ENCODE measurements around the gene BAZ2B.

DNA sequence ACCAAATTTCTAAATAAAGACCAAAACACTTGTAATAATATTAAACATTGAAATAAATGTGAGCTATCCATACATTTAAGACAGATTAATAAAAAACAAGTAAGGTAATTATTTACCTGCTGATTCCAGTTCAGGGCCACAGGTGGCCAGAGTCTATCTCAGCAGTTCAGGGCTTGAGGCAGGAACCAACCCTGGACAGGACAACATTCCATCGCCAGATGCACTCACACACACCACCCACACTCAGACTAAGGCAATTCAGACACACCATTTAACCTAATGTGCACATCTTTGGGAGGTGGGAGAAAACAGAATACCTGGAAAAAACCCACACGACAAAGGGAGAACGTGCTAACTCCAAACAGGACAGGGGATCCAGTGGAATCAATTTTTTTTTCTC lies 315.8 kb downstream of the BAZ2B start:
- TF ChIP-seq IRF2 (CRISPR knock-in tag; IDR thresholded peaks at IDR 0.05; ENCODE audit: borderline replicate concordance, low read depth) (no peak), ESRRA (CRISPR knock-in tag; IDR thresholded peaks at IDR 0.05; ENCODE audit: borderline replicate concordance) (no peak), NR3C1 (CRISPR knock-in tag; conservative IDR thresholded peaks at IDR 0.05; ENCODE audit: low read depth) (no peak), GABPB1 (CRISPR knock-in tag; IDR thresholded peaks at IDR 0.05) (no peak), CREB1 (CRISPR knock-in tag; IDR thresholded peaks at IDR 0.05) (no peak), JUN (CRISPR knock-in tag; IDR thresholded peaks at IDR 0.05) (no peak), ZBTB21 (CRISPR knock-in tag; IDR thresholded peaks at IDR 0.05; ENCODE audit: borderline replicate concordance) (no peak), SP1 (CRISPR knock-in tag; conservative IDR thresholded peaks at IDR 0.05) (no peak), ATF1 (CRISPR knock-in tag; IDR thresholded peaks at IDR 0.05) (no peak), ZNF263 (CRISPR knock-in tag; IDR thresholded peaks at IDR 0.05; ENCODE audit: low read depth) (no peak)
- TF ChIP-seq, protein P1, sequence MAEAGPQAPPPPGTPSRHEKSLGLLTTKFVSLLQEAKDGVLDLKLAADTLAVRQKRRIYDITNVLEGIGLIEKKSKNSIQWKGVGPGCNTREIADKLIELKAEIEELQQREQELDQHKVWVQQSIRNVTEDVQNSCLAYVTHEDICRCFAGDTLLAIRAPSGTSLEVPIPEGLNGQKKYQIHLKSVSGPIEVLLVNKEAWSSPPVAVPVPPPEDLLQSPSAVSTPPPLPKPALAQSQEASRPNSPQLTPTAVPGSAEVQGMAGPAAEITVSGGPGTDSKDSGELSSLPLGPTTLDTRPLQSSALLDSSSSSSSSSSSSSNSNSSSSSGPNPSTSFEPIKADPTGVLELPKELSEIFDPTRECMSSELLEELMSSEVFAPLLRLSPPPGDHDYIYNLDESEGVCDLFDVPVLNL (CRISPR knock-in tag; IDR thresholded peaks at IDR 0.05; ENCODE audit: borderline replicate concordance, low read depth), result no peak
- TF ChIP-seq, protein P2, sequence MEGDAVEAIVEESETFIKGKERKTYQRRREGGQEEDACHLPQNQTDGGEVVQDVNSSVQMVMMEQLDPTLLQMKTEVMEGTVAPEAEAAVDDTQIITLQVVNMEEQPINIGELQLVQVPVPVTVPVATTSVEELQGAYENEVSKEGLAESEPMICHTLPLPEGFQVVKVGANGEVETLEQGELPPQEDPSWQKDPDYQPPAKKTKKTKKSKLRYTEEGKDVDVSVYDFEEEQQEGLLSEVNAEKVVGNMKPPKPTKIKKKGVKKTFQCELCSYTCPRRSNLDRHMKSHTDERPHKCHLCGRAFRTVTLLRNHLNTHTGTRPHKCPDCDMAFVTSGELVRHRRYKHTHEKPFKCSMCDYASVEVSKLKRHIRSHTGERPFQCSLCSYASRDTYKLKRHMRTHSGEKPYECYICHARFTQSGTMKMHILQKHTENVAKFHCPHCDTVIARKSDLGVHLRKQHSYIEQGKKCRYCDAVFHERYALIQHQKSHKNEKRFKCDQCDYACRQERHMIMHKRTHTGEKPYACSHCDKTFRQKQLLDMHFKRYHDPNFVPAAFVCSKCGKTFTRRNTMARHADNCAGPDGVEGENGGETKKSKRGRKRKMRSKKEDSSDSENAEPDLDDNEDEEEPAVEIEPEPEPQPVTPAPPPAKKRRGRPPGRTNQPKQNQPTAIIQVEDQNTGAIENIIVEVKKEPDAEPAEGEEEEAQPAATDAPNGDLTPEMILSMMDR (IDR thresholded peaks at IDR 0.05), result no peak
- TF ChIP-seq, protein P3, sequence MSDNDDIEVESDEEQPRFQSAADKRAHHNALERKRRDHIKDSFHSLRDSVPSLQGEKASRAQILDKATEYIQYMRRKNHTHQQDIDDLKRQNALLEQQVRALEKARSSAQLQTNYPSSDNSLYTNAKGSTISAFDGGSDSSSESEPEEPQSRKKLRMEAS (CRISPR knock-in tag; IDR thresholded peaks at IDR 0.05), result no peak
- TF ChIP-seq, protein P4, sequence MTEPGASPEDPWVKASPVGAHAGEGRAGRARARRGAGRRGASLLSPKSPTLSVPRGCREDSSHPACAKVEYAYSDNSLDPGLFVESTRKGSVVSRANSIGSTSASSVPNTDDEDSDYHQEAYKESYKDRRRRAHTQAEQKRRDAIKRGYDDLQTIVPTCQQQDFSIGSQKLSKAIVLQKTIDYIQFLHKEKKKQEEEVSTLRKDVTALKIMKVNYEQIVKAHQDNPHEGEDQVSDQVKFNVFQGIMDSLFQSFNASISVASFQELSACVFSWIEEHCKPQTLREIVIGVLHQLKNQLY (CRISPR knock-in tag; IDR thresholded peaks at IDR 0.05), result no peak

All from WTC11 (cell line).